Fibroblast of mammary gland (primary cell): Measurements from ENCODE around the gene SBNO1.

Experiments used
- DNase-seq: peaks from one replicate; pipeline ENCODE4 v3.0.0-alpha.2; 2010; ENCODE audit warnings: low read depth
- H3K4me3 ChIP-seq: 2 replicates; pipeline ENCODE4 v1.5.1; 2011; ENCODE audit warnings: low read depth, mild to moderate bottlenecking, low read length, moderate library complexity; ENCODE audit not compliant: control insufficient read depth
- TF ChIP-seq, protein P1 (sequence below): conservative IDR thresholded peaks from 2 replicates; pipeline ENCODE4 v1.5.1; 2011; ENCODE audit warnings: low read depth, low read length, inconsistent platforms; ENCODE audit not compliant: control insufficient read depth, insufficient read depth

Gene SBNO1

DNA sequence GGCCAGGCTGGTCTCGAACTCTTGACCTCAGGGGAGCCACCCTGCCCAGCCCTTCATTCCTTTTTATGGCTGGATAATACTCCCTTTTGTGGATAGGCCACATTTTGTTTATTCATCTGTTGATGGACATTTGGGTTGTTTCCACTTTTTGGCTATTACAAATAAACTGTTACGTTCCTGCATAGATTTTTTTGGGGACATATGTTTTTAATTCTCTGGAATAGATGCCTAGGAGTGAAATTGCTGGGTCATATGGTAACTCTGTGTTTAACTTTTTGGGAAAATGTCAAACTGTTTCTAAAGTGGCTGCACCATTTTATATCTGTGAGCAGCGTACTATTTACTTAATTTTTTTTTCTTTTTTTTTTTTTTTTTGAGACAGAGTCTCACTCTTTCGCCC is 29.1 kb upstream of the SBNO1 start:
- no peak overlapping the region for H3K4me3 ChIP-seq
- TF ChIP-seq, protein P1, sequence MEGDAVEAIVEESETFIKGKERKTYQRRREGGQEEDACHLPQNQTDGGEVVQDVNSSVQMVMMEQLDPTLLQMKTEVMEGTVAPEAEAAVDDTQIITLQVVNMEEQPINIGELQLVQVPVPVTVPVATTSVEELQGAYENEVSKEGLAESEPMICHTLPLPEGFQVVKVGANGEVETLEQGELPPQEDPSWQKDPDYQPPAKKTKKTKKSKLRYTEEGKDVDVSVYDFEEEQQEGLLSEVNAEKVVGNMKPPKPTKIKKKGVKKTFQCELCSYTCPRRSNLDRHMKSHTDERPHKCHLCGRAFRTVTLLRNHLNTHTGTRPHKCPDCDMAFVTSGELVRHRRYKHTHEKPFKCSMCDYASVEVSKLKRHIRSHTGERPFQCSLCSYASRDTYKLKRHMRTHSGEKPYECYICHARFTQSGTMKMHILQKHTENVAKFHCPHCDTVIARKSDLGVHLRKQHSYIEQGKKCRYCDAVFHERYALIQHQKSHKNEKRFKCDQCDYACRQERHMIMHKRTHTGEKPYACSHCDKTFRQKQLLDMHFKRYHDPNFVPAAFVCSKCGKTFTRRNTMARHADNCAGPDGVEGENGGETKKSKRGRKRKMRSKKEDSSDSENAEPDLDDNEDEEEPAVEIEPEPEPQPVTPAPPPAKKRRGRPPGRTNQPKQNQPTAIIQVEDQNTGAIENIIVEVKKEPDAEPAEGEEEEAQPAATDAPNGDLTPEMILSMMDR = no peak
- peak; percentile 57 for DNase-seq

DNA sequence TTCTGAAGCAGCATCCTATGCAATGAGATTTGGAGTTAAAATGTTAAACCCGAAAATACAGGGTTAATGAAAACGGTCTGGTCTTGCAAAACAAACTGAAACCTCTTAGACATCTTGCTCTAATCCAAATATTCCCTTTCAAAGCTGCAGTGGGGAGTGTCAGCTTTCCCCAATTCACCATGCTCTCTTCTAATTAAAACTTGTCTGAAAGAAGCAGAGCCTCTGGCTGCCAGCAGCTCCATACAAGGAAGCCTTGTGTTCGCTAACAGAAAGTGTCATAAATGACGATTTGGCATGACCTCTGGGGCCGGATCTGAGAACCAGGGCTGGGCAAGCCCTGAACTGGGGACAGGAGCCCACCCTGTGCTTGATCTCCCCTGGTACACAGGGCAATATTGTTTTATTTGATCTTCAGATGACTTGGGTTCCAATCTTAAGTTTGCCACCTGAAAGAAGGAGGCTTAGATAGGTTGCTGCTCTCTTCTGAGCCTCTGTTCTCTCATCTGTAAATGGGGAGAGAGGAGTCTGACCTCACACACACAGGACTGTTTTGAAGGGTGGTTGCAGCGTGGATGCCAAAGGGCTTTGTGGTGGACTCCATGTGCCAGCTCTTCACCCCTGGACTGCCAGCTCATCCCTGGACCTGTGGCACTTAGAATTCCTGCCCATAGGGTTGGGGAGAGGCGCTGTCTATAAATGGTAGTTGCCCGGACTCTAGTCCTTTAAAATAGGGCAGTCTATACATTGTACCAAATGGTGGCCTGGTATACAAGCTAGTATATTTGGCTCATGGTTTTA is 27.1 kb upstream of the SBNO1 start:
- H3K4me3 ChIP-seq = no peak overlapping the region
- no peak for DNase-seq
- TF ChIP-seq, protein P1 = no peak

DNA sequence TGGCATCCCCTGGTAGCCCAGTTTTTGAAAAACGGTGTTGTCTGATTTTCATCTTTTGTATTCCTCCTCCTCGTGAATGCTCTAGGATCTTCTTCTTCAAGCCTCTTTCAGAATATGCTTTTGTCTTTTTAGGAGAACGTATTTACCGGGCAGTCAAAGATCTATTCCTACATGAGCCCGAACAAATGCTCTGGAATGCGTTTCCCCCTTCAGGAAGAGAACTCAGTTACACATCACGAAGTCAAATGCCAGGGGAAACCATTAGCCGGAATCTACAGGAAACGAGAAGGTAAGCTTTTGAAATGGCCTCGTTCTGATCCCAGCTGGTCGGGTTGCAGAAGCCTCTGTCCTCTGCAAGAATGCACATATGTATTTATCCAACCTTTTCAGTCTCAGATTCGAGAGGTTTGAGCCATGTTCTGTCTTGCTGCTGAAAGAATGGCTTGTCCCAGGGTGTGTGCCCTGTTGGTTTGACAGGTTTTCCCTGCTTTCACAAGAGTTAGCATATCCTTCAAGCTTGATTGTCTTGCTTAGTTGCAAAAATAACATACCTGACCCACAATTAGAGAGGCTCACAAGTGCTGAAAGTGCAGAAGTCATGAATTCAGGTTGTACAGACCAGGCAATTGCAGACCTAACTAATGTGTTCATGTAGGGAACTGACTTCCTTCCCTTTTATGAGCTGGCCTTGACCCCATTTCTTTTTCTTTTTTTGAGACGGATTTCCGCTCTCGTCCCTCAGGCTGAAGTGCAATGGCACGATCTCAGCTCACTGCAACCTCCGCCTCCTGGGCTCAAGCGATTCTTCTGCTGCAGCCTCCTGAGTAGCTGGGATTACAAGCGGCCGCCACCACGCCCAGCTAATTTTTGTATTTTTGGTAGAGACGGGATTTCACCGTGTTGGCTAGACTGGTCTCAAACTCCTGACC is 26.1 kb upstream of the SBNO1 start:
- no peak for DNase-seq
- peak overlapping the region; percentile 58 for H3K4me3 ChIP-seq

DNA sequence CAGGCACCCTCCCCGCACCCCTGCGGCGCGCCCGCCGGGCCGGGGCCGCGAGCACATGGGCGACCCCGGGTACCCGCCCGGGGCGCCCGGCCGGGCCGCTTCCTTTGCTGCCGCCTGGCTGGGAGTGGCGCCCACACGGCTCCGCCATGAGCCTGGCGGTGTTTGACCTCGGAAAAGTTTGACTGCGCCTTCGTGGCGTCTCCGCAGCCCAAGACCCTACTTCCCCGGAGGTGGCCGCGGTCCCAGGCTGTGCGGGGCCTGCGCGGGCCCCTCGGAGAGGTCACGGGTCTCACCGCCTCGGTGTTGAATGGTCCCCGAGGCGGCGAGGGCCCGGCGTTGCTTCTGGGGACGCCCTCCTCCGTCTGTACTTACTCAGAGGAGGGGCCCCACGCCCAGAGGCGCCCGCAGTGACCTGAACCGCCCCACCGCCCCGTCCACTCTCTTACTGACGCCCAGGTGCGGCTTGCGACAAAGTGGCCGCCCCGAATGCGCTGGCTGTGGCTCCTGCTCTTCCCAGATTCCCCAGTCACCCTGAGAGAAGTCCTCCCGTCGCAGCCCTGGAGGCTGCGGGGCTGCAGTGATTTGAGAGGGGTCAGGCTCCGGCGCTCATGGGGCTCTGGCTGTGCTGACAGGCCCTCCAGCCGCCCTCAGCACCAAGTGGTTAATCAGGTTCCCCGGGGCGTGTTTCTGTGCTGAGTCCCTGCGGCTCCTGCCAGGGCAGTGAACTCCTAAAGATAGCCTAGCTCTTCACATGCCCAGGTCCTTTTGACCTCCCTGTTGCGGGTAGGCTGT is 25.1 kb upstream of the SBNO1 start:
- no peak for DNase-seq
- TF ChIP-seq, protein P1 = no peak
- peak overlapping the region; percentile 58 for H3K4me3 ChIP-seq

More for the DNA sequence above, 26.1 kb upstream of the SBNO1 start:
- TF ChIP-seq, protein P1 = no peak

DNA sequence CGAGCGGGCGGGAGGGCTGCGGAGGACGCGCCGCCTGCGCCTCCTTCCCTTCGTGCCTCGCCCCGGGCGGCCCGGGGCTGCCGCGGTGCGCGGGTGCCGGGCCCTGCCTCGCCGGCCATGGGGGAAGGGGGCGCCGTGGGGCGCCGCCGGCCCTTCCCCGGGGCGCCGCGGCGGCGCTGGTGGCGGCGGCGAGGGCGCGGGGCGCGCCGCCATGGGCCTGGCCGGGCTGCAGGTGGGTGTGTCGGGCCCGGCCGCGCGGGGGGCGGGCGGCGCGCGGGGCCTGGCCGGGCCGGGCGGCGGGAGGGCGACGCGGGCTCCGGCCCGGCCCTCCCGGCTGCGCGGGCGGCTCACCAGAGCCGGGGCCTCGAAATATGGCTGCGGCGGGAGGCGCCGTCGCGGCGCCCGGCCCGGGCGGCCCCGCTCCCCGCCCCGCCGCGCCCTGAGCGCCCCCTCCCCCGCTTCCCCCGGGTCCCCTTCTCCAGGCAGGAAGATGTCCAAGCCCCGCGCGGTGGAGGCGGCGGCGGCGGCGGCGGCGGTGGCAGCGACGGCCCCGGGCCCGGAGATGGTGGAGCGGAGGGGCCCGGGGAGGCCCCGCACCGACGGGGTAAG is 24.4 kb upstream of the SBNO1 start:
- DNase-seq = no peak
- TF ChIP-seq, protein P1 = no peak
- no peak overlapping the region for H3K4me3 ChIP-seq
